A549 (cell line): ENCODE measurements around the gene ATP13A4. TPM values are rescaled to one million over a fixed set of nuclear protein-coding genes. Genes with fewer than 3 reads are reported as not detected.

ENCODE experiments used
- ATAC-seq, 2 experiments: fragments of 200-7000 bp in 1 of 2; fragments of >200 bp in 1 of 2; cut with Nextera tagmentation in 1 of 2; cut with Tn5 transposase in 1 of 2; 3 replicates each; pipeline versions ENCODE4 v1.8.0 to v1.9.1; 2018 to 2020; ENCODE audit warnings: mild to moderate bottlenecking in 1 of 2, moderate library complexity in 1 of 2
- CTCF ChIA-PET: fragments of 300-600 bp; sonication (Branson Sonifier 250); formaldehyde crosslinking; extraction: SDS; loops from one replicate; lab custom pipeline; 2021; ENCODE audit warnings: antibody characterized with exemption, inconsistent platforms; lab: Yijun Ruan, JAX
- POLR2A ChIA-PET: fragments of 350-600 bp; formaldehyde crosslinking; extraction: SDS; loops from one replicate; lab custom pipeline; 2021; ENCODE audit warnings: antibody characterized with exemption, inconsistent platforms; lab: Yijun Ruan, JAX
- DNase-seq, 2 experiments: peaks; one replicate each; pipeline versions ENCODE4 v3.0.0 to v3.0.0-alpha.2; 2011 to 2016; ENCODE audit warnings: low read depth in 1 of 2, low spot score in 1 of 2
- FAIRE-seq: peaks from 2 replicates; lab custom pipeline; 2011; peaks lifted over from hg19 to GRCh38; lab: Jason Lieb, UNC
- H3K27ac ChIP-seq, 2 experiments: fragments of >200 bp; sonication (Bioruptor Twin); formaldehyde crosslinking; 3 replicates each; pipeline ENCODE4 v1.5.1; 2016 to 2017
- H3K4me1 ChIP-seq: fragments of >200 bp; sonication (Bioruptor Twin); formaldehyde crosslinking; 3 replicates; pipeline ENCODE4 v1.6.1; 2016
- H3K4me2 ChIP-seq: fragments of >200 bp; sonication (Bioruptor Twin); formaldehyde crosslinking; 3 replicates; pipeline ENCODE4 v1.6.1; 2016
- H3K4me3 ChIP-seq: fragments of >200 bp; sonication (Bioruptor Twin); formaldehyde crosslinking; 3 replicates; pipeline ENCODE4 v1.5.1; 2016
- H3K9me3 ChIP-seq: fragments of >200 bp; sonication (Bioruptor Twin); formaldehyde crosslinking; 3 replicates; pipeline ENCODE4 v1.6.1; 2016
- BCL3 ChIP-seq: fragments of >200 bp; sonication (Bioruptor Twin); formaldehyde crosslinking; IDR thresholded peaks from 3 replicates; pipeline ENCODE4 v1.6.1; 2016
- BHLHE40 ChIP-seq: IDR thresholded peaks from 2 replicates; pipeline ENCODE4 v1.6.1; 2012; ENCODE audit warnings: low read depth, low read length, inconsistent platforms
- CBX2 ChIP-seq: fragments of 200-600 bp; sonication (generic); IDR thresholded peaks from 2 replicates; pipeline ENCODE4 v1.6.1; 2016; ENCODE audit warnings: low read depth, mild to moderate bottlenecking, borderline replicate concordance
- CBX8 ChIP-seq: fragments of 200-600 bp; sonication (generic); IDR thresholded peaks from 2 replicates; pipeline ENCODE4 v1.6.1; 2016
- CEBPB ChIP-seq, 2 experiments: fragments of >200 bp in 1 of 2; sonication (Bioruptor Twin) in 1 of 2; formaldehyde crosslinking in 1 of 2; IDR thresholded peaks; 2 replicates each; pipeline ENCODE4 v1.6.1; 2012 to 2016
- CHD2 ChIP-seq: fragments of 150-350 bp; IDR thresholded peaks from 2 replicates; pipeline ENCODE4 v1.6.1; 2014; ENCODE audit warnings: low read length; ENCODE audit not compliant: partially characterized antibody
- EHMT2 ChIP-seq: fragments of 200-600 bp; sonication (generic); IDR thresholded peaks from 2 replicates; pipeline ENCODE4 v1.6.1; 2016; ENCODE audit warnings: antibody characterized with exemption, low read depth, mild to moderate bottlenecking, moderate library complexity
- EP300 ChIP-seq, 2 experiments: fragments of >200 bp; sonication (Bioruptor Twin); formaldehyde crosslinking; IDR thresholded peaks; 2 replicates in 1 of 2; 3 replicates in 1 of 2; pipeline ENCODE4 v1.6.1; 2016 to 2017
- FOSL2 ChIP-seq, 2 experiments: fragments of 450-650 bp in 1 of 2; fragments of >200 bp in 1 of 2; sonication (Bioruptor Twin) in 1 of 2; formaldehyde crosslinking; IDR thresholded peaks; 2 replicates each; pipeline versions ENCODE4 v1.5.0 to v1.6.1; 2016 to 2020; ENCODE audit warnings: mild to moderate bottlenecking in 1 of 2, moderate library complexity in 1 of 2
- GATA3 ChIP-seq: IDR thresholded peaks from 2 replicates; pipeline ENCODE4 v1.6.1; 2012; ENCODE audit warnings: borderline replicate concordance
- HEYL ChIP-seq: fragments of 250-450 bp; sonication (Bioruptor Pico); IDR thresholded peaks from 2 replicates; pipeline ENCODE4 v1.8.0; 2021; ENCODE audit warnings: mild to moderate bottlenecking, moderate library complexity
- HOXA7 ChIP-seq: fragments of 250-450 bp; sonication (Bioruptor Pico); IDR thresholded peaks from 2 replicates; pipeline ENCODE4 v1.5.0; 2020; ENCODE audit warnings: mild to moderate bottlenecking, moderate library complexity
- HOXB13 ChIP-seq: fragments of 250-450 bp; sonication (Bioruptor Pico); IDR thresholded peaks from 2 replicates; pipeline ENCODE4 v1.5.0; 2020; ENCODE audit warnings: low read depth, mild to moderate bottlenecking, moderate library complexity
- HOXB5 ChIP-seq: fragments of 250-450 bp; sonication (Bioruptor Pico); IDR thresholded peaks from 2 replicates; pipeline ENCODE4 v1.5.0; 2020; ENCODE audit warnings: mild to moderate bottlenecking, moderate library complexity
- JUN ChIP-seq, 2 experiments: fragments of >200 bp; sonication (Bioruptor Twin); formaldehyde crosslinking; IDR thresholded peaks; 2 replicates in 1 of 2; 3 replicates in 1 of 2; pipeline ENCODE4 v1.6.1; 2016 to 2017
- KDM1A ChIP-seq: fragments of 200-600 bp; sonication (generic); IDR thresholded peaks from 2 replicates; pipeline ENCODE4 v1.6.1; 2016; ENCODE audit warnings: low read depth, mild to moderate bottlenecking
- MAZ ChIP-seq: fragments of 150-350 bp; IDR thresholded peaks from 2 replicates; pipeline ENCODE4 v1.6.1; 2014; ENCODE audit warnings: antibody characterized with exemption, low read depth, low read length, borderline replicate concordance
- MYC ChIP-seq: IDR thresholded peaks from 2 replicates; pipeline ENCODE4 v1.6.1; 2012; ENCODE audit warnings: mild to moderate bottlenecking, inconsistent platforms, low read length, improper control_type of control experiment, borderline replicate concordance
- NFE2L2 ChIP-seq: fragments of 150-350 bp; conservative IDR thresholded peaks from 2 replicates; pipeline ENCODE4 v1.6.1; 2014; ENCODE audit warnings: low read length
- NR3C1 ChIP-seq: fragments of >200 bp; sonication (Bioruptor Twin); formaldehyde crosslinking; IDR thresholded peaks from 3 replicates; pipeline ENCODE4 v1.6.1; 2017
- PHF8 ChIP-seq: fragments of 200-600 bp; sonication (generic); IDR thresholded peaks from 2 replicates; pipeline ENCODE4 v1.6.1; 2016; ENCODE audit warnings: low read depth, mild to moderate bottlenecking, antibody characterized with exemption, moderate library complexity, borderline replicate concordance
- RARB ChIP-seq: fragments of 250-450 bp; sonication (Bioruptor Pico); IDR thresholded peaks from 2 replicates; pipeline ENCODE4 v1.8.0; 2021; ENCODE audit warnings: mild to moderate bottlenecking, moderate library complexity
- RCOR1 ChIP-seq: fragments of 150-350 bp; IDR thresholded peaks from 2 replicates; pipeline ENCODE4 v1.6.1; 2014; ENCODE audit warnings: antibody characterized with exemption, low read length, low read depth
- REST ChIP-seq: fragments of 200-600 bp; sonication (generic); IDR thresholded peaks from 2 replicates; pipeline ENCODE4 v1.6.1; 2016; ENCODE audit warnings: antibody characterized with exemption, mild to moderate bottlenecking, moderate library complexity
- ZC3H11A ChIP-seq: fragments of 450-650 bp; IDR thresholded peaks from 2 replicates; pipeline ENCODE4 v1.6.1; 2014; ENCODE audit warnings: antibody characterized with exemption, mild to moderate bottlenecking
- ZNF302 ChIP-seq: fragments of 250-450 bp; sonication (Bioruptor Pico); IDR thresholded peaks from 2 replicates; pipeline ENCODE4 v1.9.0; 2021; ENCODE audit warnings: inconsistent platforms, mild to moderate bottlenecking, moderate library complexity
- WGBS: methylation state at CpG from one replicate; pipeline ENCODE4 v1.1.6; 2017; ENCODE audit errors: missing lambda C conversion rate; 5-methylcytosine and 5-hydroxymethylcytosine counted together
- polyA plus RNA-seq, 4 experiments: library from polyadenylated mRNA; depleted of rRNA in 3 of 4; stranded (reverse); fragments of >200 nt; fragmentation: RNase III in 1 of 4; extraction: RNeasy Plus Mini Kit Qiagen cat#74134 plus additional on column Dnase treatment in 1 of 4; gene quantifications; 2 replicates in 3 of 4; 3 replicates in 1 of 4; pipeline ENCODE4 v1.2.3, GENCODE V29; 2011 to 2017
- TF ChIP-seq, protein P1 (sequence below): fragments of 250-450 bp; sonication (Bioruptor Pico); IDR thresholded peaks from 2 replicates; pipeline ENCODE4 v1.5.0; 2021; ENCODE audit warnings: mild to moderate bottlenecking, moderate library complexity, borderline replicate concordance
- TF ChIP-seq, protein P2 (sequence below): IDR thresholded peaks from 2 replicates; pipeline ENCODE4 v1.6.1; 2012
- TF ChIP-seq, protein P3 (sequence below): fragments of 150-350 bp; IDR thresholded peaks from 2 replicates; pipeline ENCODE4 v1.6.1; 2014; ENCODE audit warnings: low read depth, mild to moderate bottlenecking, low read length

ATP13A4 gene
- polyA plus RNA-seq, 2 of the 4 experiments (the other 2 are of a cell fraction) = 0.09 to 0.10 TPM

DNA sequence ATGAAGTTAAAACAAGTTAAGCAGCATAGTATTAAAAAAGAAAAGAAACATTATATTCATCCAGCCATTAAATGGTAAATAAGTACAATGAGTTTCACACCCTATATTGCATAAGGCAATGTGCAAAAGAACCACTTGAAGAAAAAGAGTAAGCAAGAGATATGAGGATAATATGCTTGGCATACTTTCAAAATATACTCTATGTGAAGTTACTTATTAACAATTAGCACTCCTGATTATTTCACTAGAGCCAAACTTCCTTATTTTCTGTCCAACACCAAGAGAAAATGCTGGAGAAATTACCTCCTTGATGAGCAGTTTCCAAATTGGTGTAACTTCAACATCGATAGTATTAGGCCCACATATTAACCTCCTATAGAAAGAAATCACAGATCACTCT, 63.7 kb downstream of the ATP13A4 start:
- Histone ChIP-seq H3K9me3 (no peaks in the 10 kb centered on the region), H3K4me2 (no peak overlapping the region), H3K4me1 (no peaks in the 10 kb centered on the region), H3K27ac (no peak overlapping the region)
- POLR2A ChIA-PET = no interaction called here
- no peak for ATAC-seq
- no peak for FAIRE-seq
- CTCF ChIA-PET = no interaction called here
- WGBS = 14% methylated on average over 1 of the region's 1 CpG
- TF ChIP-seq CBX8 (no peak), RARB (CRISPR knock-in tag) (no peak), MAZ (no peak), REST (no peak), HOXB5 (no peak), CHD2 (no peak), EP300 (IDR thresholded peaks at IDR 0.05) (no peak), GATA3 (no peak), ZNF302 (no peak)
- TF ChIP-seq, protein P1, sequence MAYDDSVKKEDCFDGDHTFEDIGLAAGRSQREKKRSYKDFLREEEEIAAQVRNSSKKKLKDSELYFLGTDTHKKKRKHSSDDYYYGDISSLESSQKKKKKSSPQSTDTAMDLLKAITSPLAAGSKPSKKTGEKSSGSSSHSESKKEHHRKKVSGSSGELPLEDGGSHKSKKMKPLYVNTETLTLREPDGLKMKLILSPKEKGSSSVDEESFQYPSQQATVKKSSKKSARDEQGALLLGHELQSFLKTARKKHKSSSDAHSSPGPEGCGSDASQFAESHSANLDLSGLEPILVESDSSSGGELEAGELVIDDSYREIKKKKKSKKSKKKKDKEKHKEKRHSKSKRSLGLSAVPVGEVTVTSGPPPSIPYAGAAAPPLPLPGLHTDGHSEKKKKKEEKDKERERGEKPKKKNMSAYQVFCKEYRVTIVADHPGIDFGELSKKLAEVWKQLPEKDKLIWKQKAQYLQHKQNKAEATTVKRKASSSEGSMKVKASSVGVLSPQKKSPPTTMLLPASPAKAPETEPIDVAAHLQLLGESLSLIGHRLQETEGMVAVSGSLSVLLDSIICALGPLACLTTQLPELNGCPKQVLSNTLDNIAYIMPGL = no peak
- TF ChIP-seq, protein P2, sequence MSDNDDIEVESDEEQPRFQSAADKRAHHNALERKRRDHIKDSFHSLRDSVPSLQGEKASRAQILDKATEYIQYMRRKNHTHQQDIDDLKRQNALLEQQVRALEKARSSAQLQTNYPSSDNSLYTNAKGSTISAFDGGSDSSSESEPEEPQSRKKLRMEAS = no peak
- TF ChIP-seq, protein P3, sequence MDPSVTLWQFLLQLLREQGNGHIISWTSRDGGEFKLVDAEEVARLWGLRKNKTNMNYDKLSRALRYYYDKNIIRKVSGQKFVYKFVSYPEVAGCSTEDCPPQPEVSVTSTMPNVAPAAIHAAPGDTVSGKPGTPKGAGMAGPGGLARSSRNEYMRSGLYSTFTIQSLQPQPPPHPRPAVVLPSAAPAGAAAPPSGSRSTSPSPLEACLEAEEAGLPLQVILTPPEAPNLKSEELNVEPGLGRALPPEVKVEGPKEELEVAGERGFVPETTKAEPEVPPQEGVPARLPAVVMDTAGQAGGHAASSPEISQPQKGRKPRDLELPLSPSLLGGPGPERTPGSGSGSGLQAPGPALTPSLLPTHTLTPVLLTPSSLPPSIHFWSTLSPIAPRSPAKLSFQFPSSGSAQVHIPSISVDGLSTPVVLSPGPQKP = no peak
- TF ChIP-seq, all 56 proteins: peak for 0
- no peak overlapping the region for H3K4me3 ChIP-seq
- no peak for DNase-seq

DNA sequence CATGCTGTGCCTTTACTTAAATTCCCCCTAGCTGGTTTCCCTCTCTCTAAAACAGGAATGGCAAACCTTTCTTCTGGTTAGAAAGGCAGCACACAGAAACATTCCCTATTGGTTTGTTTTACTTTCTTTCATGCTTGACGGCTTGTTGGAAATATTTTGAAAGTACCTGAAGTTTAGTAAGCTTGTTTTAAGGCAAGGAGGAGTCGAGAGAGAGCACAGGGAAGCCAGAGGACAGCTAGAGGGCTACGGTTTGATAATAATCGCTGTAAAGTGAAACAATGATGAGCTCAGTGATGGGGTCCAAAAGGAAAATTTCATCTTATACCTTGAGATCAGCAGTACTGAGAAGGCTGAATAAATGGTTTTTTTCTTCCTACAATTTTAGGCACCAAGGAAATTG, 64.1 kb downstream of the ATP13A4 start:
- no peak for FAIRE-seq
- no peak overlapping the region for H3K4me3 ChIP-seq
- ATAC-seq = no peak
- no peaks in the 10 kb centered on the region for H3K4me1 ChIP-seq
- H3K27ac ChIP-seq = no peak overlapping the region
- no peak overlapping the region for H3K4me2 ChIP-seq
- POLR2A ChIA-PET = no interaction called here
- WGBS = 11% methylated on average over 4 of the region's 4 CpGs
- no peaks in the 10 kb centered on the region for H3K9me3 ChIP-seq
- CTCF ChIA-PET = no interaction called here
- no peak for TF ChIP-seq BCL3
- no peak for TF ChIP-seq BHLHE40
- no peak for TF ChIP-seq KDM1A
- no peak for TF ChIP-seq JUN (IDR thresholded peaks at IDR 0.05)
- TF ChIP-seq HOXA7 (CRISPR knock-in tag) = no peak
- no peak for TF ChIP-seq NFE2L2
- no peak for TF ChIP-seq CEBPB (IDR thresholded peaks at IDR 0.05)
- no peak for TF ChIP-seq NR3C1
- TF ChIP-seq HOXB13 (CRISPR knock-in tag) = no peak
- TF ChIP-seq RCOR1 = no peak
- TF ChIP-seq ZC3H11A = no peak
- TF ChIP-seq CBX2 = no peak
- no peak for TF ChIP-seq GATA3
- TF ChIP-seq FOSL2 (IDR thresholded peaks at IDR 0.05) = no peak
- no peak for TF ChIP-seq FOSL2 (CRISPR knock-in tag; IDR thresholded peaks at IDR 0.05)
- no peak for TF ChIP-seq HEYL (CRISPR knock-in tag)
- TF ChIP-seq PHF8 = no peak
- TF ChIP-seq MYC = no peak
- no peak for TF ChIP-seq EHMT2
- TF ChIP-seq, protein P1 = no peak
- no peak for TF ChIP-seq RARB (CRISPR knock-in tag)
- DNase-seq = no peak
